ENCODE data around the gene KIR3DL3.
"Not testable (repeated sequence)": the region's sequence is repeated elsewhere in the genome, so short reads cannot be mapped to it uniquely, and the experiment has no call there.

The KIR3DL3 gene

GRCh38 chr19:54738306-54738705, 14.1 kb downstream of the KIR3DL3 start, which contains the start of gene KIR2DL3:
Gene KIR2DL3, plus strand, starts transcription at chr19:54738513. Its CDS starts 33 bp downstream, at chr19:54738546.
- not testable (repeated sequence) for DNase-seq

GRCh38 chr19:54738715-54739114, 14.5 kb downstream of the KIR3DL3 start:
- no peak for DNase-seq

DNA sequence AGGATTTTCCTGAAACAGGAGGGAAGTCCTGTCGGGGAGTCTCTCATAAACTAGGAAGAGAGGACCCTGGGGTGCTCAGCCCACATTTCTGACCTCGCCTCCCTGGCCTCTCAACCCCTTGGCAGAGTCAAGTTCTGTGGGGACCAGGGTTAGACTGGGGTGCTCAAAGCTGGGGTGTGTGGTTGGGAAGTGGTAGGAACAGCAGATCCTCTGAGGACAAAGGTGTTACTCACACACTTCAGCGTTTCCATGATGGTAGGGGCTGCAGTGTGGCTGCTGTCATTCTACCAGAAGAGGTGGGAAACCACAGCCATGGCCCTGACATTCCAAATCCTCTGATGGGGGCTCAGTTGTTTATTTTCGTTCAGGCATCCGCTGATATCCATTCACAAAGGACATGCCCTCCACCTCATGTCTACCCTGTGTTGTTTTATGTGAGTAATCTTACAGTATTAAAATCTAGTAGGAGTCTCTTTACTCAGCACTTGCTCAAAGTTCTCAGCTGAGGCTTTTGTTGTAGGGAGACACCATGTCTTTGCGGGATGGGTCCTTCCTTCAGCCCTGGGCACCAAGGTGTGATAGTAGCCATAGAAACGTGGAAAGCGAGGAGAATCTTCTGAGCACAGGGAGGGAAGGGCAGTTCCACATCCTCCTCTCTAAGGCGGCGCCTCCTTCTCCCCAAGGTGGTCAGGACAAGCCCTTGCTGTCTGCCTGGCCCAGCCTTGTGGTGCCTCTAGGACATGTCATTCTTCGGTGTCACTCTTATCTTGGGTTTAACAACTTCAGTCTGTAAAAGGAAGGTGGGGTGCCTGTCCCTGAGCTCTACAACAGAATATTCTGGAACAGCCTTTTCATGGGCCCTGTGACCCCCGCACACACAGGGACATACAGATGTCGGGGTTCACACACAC, 15.6 kb downstream of the KIR3DL3 start:
- no peak for DNase-seq

DNA sequence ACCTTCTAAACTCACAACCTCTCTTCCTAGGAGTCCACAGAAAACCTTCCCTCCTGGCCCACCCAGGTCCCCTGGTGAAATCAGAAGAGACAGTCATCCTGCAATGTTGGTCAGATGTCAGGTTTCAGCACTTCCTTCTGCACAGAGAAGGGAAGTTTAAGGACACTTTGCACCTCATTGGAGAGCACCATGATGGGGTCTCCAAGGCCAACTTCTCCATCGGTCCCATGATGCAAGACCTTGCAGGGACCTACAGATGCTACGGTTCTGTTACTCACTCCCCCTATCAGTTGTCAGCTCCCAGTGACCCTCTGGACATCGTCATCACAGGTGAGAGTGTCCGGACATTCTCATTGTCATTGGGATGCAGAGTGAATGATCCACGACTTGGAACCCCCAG, 17.7 kb downstream of the KIR3DL3 start:
- not testable (repeated sequence) for DNase-seq

DNA sequence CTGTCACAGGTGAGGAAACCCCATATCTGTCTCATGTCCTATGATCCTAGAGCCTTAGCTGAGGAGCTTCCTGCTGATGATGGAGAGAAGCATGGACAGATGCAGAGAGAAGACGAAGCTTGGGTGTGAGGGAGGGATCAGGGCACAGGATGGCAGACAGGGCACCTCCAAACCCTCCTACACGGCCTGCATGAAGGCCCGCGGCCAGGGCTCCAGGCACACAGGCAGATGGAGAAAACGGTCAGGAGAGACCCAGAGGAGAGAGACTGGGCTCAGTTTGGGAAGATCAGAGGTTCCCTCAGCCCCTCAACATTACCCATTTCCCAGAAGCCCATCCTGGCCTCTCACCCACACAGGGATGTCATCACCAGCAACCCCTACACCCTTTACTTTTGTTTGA, 19.8 kb downstream of the KIR3DL3 start:
- DNase-seq = not testable (repeated sequence)

- DNase-seq = not testable (repeated sequence)
These were observed 23.5 kb downstream of the KIR3DL3 start for GRCh38 chr19:54747614-54748322.

GRCh38 chr19:54750276-54750675, 26.0 kb downstream of the KIR3DL3 start:
- not testable (repeated sequence) for DNase-seq

GRCh38 chr19:54756204-54757110, 32.2 kb downstream of the KIR3DL3 start:
- not testable (repeated sequence) for DNase-seq

DNA sequence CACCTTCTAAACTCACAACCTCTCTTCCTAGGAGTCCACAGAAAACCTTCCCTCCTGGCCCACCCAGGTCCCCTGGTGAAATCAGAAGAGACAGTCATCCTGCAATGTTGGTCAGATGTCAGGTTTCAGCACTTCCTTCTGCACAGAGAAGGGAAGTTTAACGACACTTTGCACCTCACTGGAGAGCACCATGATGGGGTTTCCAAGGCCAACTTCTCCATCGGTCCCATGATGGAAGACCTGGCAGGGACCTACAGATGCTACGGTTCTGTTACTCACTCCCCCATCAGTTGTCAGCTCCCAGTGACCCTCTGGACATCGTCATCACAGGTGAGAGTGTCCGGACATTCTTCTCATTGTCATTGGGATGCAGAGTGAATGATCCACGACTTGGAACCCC, 34.3 kb downstream of the KIR3DL3 start:
- not testable (repeated sequence) for DNase-seq

DNA sequence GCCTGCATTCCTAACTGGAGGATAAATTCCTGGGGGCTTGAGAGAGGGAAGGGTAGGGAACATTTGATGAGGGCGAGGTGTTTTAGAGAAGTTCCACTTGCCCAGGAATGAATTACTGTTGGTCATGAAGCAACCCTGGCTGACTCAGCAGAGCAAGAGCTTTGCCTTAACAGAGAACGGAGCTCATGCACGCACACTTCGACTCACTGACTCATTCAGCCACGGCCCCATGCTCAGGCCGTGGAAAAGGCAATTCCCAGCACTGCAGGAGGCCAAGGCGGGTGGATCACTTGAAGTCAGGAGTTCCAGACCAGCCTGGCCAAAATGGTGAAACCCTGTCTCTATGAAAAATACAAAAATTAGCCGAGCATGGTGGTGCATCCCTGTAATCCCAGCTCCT, 40.0 kb downstream of the KIR3DL3 start:
- DNase-seq = not testable (repeated sequence)

GRCh38 chr19:54766464-54766863, 42.2 kb downstream of the KIR3DL3 start:
- not testable (repeated sequence) for DNase-seq

DNA sequence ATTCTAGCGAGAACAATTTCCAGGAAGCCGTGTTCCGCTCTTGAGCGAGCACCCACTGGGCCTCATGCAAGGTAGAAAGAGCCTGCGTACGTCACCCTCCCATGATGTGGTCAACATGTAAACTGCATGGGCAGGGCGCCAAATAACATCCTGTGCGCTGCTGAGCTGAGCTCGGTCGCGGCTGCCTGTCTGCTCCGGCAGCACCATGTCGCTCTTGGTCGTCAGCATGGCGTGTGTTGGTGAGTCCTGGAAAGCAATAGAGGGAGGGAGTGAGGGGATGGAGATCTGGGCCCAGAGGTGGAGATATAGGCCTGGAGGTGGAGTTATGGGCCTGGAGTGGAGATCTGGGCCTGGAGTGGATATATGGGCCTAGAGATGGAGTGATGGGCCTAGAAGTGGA, 45.4 kb downstream of the KIR3DL3 start, which contains the start of gene KIR2DL1:
Gene KIR2DL1 (plus strand): TSS at position 148 of the 400 bp plus-strand sequence. CDS start 58 bp downstream, at position 206.
- DNase-seq = not testable (repeated sequence)

DNA sequence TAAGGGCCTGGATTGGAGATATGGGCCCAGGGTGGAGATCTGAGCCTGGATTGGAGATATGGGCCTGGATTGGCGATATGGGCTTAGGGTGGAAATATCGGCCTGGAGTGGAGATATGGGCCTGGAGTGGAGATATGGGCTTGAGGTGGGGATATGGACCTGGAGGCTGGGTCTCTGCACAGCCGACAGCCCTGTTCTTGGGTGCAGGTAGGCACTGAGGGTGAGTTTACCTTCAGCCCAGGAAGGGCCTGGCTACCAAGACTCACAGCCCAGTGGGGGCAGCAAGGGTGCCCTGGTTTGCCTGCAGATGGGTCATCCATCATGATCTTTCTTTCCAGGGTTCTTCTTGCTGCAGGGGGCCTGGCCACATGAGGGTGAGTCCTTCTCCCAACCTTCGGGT, 46.3 kb downstream of the KIR3DL3 start:
- not testable (repeated sequence) for DNase-seq

- not testable (repeated sequence) for DNase-seq
These were observed 47.0 kb downstream of the KIR3DL3 start for GRCh38 chr19:54771018-54771960.

DNA sequence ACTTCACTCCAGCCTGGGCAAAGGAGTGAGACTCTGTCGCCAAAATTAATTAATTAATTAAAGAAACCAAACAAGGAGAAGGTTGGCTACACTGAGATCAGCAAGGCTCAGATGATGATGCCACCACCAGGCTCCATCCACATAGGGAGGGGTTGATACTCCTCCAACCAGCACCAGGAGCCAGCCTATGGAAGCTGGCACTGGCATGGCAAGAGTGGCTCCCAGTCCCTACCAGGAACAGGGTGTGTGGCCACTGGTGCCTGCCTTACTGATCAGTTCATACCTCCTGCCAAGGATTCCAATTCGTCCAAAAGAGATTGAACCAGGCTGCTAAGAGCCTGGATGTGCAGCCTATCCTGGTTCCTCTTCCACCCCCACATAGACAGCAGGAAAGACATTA, 48.4 kb downstream of the KIR3DL3 start:
- not testable (repeated sequence) for DNase-seq

DNA sequence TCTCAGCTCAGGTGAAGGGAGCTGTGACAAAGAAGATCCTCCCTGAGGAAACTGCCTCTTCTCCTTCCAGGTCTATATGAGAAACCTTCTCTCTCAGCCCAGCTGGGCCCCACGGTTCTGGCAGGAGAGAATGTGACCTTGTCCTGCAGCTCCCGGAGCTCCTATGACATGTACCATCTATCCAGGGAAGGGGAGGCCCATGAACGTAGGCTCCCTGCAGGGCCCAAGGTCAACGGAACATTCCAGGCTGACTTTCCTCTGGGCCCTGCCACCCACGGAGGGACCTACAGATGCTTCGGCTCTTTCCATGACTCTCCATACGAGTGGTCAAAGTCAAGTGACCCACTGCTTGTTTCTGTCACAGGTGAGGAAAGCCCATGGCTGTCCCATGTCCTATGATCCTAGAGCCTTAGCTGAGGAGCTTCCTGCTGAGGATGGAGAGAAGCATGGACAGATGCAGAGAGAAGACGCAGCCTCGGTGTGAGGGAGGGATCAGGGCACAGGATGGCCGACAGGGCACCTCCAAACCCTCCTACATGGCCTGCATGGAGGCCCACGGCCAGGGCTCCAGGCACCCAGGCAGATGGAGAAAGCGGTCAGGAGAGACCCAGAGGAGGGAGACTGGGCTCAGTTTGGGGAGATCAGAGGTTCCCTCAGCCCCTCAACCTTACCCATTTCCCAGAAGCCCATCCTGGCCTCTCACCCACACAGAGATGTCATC, 51.0 kb downstream of the KIR3DL3 start:
- not testable (repeated sequence) for DNase-seq

- not testable (repeated sequence) for DNase-seq
These were observed 51.6 kb downstream of the KIR3DL3 start for GRCh38 chr19:54775830-54776229.

DNA sequence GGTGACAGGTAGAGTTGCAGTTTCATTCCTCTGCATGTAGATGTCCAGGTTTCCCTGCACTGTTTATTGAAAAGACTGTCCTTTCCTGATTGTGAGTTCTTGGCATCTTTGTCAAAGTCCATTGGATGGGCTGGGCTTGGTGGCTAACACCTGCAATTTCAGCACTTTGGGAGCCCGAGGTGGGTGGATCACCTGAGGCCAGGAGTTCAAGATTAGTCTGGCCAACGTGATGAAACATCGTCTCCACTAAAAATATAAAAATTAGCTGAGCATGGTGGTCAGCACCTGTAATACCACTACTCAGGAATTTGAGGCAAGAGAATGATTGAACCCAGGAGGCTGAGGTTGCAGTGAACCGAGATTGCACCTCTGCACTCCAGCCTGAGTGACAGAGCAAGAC, 53.6 kb downstream of the KIR3DL3 start:
- not testable (repeated sequence) for DNase-seq

DNA sequence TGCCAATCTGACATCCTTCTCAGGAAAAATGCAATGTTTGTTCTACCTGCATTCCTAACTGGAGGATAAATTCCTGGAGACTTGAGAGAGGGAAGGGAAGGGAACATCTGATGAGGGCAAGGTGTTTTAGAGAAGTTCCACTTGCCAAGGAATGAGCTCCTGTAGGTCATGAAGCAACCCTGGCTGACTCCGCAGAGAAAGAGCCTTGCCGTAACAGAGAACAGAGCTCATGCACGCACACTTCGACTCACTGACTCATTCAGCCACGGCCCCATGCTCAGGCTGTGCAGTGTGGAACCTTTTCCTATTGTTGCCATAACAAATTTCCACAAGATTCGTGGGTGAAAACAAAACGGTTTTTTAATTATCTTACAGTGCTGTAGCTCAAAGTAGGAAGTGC, 54.7 kb downstream of the KIR3DL3 start:
- DNase-seq = not testable (repeated sequence)

DNA sequence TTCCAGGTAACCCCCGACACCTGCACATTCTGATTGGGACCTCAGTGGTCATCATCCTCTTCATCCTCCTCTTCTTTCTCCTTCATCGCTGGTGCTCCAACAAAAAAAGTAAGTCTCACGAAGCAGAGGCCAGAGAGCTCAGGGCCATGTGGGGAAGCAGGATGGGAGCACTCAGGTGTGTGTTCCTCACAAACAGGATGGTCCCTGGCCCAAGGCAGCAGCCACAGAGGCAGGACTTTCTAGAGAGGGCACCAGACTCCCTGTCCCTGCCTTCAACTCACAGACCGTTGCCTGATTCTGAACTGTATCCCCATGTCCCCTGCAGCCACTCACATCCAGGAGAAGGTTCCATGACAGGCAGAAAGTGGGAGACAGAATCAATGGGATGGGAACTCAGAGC, 58.7 kb downstream of the KIR3DL3 start:
- not testable (repeated sequence) for DNase-seq

Data from T-helper 2 cell (primary cell).